Measurements from ENCODE around the gene SPOCK1.

DNA sequence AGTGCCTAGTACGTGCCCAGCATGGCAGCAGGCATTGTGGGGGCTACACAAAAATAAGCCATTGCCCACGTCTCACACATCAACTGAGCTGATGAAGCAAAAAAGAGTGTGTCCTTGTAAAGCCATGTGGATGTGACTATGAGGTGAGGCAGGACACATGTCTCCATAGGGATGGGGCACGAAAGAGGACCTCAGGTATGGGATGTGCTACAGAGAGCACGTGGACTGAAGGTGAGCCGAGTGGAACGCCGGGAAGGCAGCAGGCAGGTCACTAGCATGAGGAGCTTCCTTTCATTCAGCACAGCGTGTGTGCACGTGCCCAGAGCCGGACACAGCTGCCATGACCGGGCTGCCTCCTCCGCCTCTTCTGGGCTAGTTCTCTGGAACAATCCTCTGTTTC is 429.8 kb downstream of the SPOCK1 start:
- TF ChIP-seq EZH2 (conservative IDR thresholded peaks at IDR 0.05; ENCODE audit: low read depth, low read length), result no peak
- TF ChIP-seq MYC (CRISPR knock-in tag; IDR thresholded peaks at IDR 0.05; ENCODE audit: borderline replicate concordance), result no peak
- TF ChIP-seq ZNF652 (CRISPR knock-in tag; IDR thresholded peaks at IDR 0.05; ENCODE audit: borderline replicate concordance, low read depth), result no peak
- no peak for TF ChIP-seq JUN (CRISPR knock-in tag; IDR thresholded peaks at IDR 0.05)
- TF ChIP-seq RFX5 (IDR thresholded peaks at IDR 0.05; ENCODE audit: low read depth, low read length), result no peak
- TF ChIP-seq, protein P1, sequence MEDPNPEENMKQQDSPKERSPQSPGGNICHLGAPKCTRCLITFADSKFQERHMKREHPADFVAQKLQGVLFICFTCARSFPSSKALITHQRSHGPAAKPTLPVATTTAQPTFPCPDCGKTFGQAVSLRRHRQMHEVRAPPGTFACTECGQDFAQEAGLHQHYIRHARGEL (CRISPR knock-in tag; IDR thresholded peaks at IDR 0.05), result no peak
- TF ChIP-seq KAT7 (CRISPR knock-in tag; IDR thresholded peaks at IDR 0.05; ENCODE audit: borderline replicate concordance), result no peak
- TF ChIP-seq, protein P2, sequence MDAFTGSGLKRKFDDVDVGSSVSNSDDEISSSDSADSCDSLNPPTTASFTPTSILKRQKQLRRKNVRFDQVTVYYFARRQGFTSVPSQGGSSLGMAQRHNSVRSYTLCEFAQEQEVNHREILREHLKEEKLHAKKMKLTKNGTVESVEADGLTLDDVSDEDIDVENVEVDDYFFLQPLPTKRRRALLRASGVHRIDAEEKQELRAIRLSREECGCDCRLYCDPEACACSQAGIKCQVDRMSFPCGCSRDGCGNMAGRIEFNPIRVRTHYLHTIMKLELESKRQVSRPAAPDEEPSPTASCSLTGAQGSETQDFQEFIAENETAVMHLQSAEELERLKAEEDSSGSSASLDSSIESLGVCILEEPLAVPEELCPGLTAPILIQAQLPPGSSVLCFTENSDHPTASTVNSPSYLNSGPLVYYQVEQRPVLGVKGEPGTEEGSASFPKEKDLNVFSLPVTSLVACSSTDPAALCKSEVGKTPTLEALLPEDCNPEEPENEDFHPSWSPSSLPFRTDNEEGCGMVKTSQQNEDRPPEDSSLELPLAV (CRISPR knock-in tag; conservative IDR thresholded peaks at IDR 0.05; ENCODE audit: low read depth), result no peak
- no peak for TF ChIP-seq ZNF274 (CRISPR knock-in tag; IDR thresholded peaks at IDR 0.05)
- TF ChIP-seq NFATC3 (CRISPR knock-in tag; IDR thresholded peaks at IDR 0.05), result no peak
